Activated gamma-delta T cell (primary cell): ENCODE results near the gene CASZ1.

Experiments used
- DNase-seq: peaks from one replicate; lab custom pipeline; 2025; lab: John Stamatoyannopoulos, UW

The CASZ1 gene

GRCh38 chr1:10793129-10793651 lies 3.3 kb downstream of the CASZ1 start:
- DNase-seq: no peak

DNA sequence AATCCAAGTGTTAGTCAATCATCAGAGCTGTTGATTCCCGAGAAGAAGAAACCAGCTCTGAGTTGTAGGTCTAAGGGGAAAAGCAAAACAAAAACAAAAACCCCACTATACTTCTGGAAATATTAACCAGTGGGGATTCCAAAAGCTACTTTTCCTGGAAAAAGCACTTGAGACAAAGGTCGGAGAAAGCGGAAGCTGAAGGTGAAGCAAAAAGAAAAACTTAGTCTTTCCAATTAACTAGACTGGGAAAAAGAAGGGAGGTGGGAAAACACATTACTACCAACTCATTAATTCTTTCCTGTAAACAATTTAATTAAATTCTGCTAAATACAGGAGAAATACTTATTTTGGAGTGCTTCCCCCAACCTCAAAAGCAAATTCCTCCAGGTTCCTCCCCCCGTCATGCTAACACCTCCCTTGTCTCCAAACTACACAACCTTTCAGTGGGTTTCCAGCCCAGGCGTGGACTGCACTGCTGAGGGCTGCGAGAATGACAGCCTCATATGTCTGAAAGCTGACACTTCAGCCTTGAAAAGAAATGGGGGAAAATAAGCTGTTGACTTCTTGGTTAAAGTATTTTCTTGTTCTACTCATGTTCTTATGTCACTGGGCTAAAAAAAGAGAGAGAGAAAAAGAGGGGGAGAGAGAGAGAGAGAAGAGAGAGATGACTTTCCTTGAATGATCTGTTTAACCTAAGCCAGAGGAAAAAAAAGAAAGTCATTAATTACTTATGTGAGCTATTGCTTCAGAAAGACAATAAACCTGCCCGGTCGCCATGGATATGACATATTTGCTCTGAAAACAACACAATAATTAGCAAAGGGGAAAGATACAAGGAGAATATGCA lies 5.1 kb downstream of the CASZ1 start:
- no peak for DNase-seq

- DNase-seq: no peak
Observed at GRCh38 chr1:10789803-10790702, 6.4 kb downstream of the CASZ1 start.

GRCh38 chr1:10789047-10789791 lies 7.2 kb downstream of the CASZ1 start:
- no peak for DNase-seq

DNA sequence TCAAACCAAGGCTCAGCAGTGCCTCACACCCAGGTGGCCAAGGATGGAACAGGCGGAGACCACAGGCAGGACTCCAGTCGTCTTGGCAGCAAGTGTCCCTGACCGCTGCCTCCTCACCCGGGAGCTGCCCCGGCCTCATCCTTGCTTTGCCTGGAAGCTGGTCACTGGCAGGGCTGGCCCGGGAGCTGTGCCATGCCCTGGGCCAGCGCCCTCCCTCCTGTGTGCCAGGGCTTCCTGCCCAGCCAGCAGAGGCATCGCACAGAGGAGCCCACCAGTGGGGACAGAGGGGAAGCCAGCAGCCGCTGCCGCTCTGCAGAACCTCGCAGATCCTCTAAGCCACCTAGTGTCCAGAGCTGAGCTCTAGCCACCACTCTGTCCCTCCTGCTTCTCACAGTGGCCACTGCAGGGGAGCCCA lies 7.8 kb downstream of the CASZ1 start:
- DNase-seq: no peak

GRCh38 chr1:10787286-10787685 lies 9.2 kb downstream of the CASZ1 start:
- DNase-seq: no peak

DNA sequence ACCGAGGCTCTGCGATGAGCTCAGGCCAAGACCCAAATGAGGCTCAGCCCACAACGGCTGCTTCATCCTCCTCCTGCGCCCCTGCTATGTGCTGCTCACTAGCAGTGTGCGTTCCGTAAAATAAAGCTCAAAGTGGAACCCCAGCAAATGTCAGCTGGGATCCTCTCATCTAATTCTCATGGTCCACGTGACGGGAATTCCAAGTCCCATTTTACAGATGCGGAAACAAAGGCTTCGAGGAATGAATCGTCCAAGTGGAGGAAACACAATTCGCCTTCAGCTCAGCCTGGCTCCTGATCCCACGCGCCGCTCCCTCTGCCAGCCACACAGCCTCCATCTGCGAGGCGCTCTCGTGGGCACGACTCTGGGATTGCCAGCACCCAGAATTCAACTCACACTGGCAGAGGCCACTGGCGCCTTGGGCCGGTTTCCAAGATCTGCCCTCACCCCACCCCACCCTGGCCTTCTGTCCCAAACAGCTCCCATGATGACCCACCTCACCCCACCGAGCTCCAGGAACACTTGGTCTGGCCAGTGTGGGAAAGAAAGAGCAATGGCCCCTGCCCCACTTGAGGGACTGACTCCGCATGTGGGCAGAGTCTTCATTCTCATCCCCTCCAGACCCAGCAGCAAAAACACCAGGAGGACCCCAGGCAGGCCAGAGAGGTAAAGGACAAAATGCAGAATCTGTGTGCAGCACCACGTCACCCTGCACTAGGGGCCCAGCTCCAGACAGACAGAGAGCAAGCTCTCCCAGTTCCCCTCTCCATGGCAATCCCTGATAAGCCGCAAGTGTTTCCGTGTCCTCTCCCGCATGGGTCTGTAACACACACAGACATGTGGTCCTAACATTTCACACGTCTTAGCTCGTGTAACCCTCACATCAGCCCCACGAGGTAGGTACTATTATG lies 10.5 kb downstream of the CASZ1 start:
- DNase-seq: no peak

DNA sequence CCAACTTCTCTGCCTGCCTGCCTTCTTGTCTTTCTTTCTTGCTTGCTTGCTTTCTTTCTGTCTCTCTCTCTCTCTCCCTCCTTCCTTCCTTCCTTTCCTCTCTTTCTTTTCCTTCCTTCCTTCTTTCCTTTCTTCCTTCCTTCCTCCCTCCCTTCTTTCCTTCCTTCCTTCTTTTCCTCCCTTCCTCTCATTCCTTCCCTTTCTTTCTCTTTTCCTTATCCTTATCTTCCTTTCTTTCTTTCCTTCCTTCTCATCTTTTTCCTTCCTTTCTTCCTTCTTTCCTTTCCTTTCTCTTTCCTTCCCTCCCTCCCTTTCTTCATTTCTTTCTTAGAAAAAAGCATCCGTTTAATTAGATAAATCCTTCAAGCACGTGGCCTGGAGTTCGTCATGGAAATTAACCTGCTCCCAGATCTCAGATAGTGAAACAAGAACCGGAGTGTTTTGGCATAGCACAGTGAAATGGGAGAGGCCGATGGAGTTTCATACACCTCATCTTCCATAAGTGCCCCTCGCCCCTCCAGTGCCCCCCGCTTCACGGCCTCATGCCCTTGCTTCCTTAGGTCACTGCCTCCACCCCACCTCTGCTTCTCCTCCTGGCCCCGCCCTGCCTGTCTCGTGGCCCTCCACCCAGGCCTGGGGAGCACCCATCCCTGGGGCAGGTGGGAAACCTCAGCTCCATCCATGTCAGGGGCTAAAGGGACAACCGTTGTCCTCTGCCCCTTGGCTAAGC lies 11.3 kb downstream of the CASZ1 start:
- no peak for DNase-seq

- DNase-seq: no peak
Observed at GRCh38 chr1:10782491-10783244, 13.8 kb downstream of the CASZ1 start.

DNA sequence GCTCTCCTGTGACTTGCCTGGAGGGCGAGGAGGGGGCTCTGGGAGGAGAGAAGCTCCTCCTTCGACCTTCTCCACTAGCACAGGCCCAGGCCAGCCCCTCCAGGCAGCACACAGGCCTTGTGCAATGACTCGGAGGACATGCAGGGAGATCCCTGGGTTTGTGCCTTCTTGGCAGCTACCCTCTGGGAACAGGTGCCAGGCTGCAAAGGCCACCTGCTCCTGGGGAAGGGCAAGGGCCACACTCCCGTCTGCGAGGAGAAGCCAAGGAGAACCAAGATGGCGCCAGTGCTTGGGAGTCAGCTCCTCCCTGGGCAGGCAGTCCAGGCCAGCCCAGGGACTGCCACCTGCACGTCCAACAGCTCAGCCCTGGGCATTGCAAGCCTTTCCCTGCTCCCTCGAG lies 15.3 kb downstream of the CASZ1 start:
- no peak for DNase-seq

GRCh38 chr1:10779841-10780240 lies 16.6 kb downstream of the CASZ1 start:
- DNase-seq: no peak

DNA sequence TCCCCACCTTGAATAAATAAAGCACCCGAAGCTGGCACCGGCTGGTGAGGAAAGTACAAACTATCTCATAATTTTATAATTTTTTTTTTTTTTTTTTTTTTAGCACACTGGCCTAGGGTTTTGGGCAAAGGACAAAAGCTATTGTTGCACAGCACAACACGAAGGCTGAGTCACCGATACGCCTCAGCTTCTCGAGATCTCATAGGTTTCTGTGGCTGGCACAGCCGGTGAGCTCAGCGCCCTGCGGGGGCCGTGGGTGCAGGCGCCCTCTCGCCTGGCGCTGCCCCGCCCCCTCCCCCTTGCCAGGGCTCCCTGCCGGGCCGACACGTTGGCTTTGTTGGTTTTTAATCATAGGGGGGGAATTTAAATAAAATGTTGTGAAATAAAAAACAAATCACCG lies 17.2 kb downstream of the CASZ1 start:
- DNase-seq: no peak

DNA sequence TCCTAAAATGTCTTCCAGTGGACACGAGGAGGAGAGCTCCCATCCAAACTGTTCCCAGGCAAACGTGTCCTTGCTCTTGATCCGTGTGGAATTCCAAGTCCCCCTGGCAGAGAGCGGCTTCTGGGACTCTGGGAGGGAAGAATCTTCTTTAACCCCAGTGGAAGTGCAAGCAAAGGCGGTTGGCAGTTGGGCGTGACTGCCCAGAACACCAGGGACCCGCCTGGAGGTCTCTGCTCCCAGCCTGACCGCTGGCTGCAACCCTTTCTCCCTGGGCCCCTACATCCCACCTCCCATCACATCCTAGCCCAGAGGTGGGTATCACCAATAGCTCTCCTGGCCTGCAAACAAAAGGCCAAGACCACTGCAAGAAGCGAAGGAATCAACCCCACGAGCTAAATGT lies 17.8 kb downstream of the CASZ1 start:
- DNase-seq: no peak

- no peak for DNase-seq
Observed at GRCh38 chr1:10777749-10778574, 18.5 kb downstream of the CASZ1 start.

DNA sequence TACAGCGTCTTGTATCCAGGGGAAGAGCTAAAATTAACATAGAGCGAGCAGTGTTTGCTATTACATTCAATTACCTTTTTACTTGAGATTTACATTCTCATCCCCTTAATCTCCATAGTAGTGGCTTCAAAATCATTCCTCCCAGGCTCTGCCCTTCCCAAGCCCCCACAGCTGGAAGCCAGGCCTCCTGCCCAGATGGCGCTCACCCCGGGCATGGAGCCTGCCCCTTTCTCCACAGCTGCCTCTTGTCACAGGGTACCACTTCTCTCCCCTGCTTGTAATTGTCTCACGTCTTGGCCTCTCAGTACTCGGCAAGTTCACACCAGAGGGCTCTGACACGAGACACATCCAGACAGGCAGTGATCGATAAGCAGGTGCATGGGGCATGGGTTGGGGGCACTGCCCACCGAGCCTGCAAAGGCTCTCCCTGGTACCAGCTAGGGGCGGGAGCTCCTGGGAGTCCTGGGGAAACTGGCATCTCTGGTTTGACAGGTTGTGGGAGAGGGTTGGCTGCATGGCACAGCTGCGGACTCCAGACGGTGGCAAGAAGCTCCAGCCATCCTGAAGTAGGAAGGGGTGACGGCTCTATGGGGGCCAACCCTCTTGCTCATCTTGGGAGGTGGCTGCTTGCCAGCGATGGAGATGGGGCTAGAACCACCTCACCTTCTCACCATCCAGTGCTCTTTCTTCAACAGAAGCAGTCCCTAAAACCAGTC lies 20.1 kb downstream of the CASZ1 start:
- no peak for DNase-seq

DNA sequence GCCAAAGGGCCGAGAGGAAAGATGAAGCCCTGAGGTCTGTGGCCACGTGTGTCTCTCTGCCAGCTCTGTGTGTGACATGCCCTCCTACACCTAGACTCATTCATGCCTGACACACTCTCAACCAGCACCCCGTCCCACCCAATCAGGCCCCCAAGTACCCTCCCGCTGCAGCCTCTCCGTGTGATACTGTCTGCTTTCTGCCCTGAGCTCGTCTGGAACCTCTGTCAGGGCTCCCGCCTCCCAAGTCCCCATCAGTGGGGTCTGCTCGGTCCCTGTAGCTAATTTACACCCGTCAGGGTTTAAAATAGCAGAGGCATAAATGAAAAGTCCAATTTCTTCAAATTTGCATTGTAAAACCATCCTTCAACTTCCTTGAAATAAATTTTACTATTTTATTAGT lies 20.7 kb downstream of the CASZ1 start:
- no peak for DNase-seq

- DNase-seq: no peak
Observed at GRCh38 chr1:10774615-10775310, 21.7 kb downstream of the CASZ1 start.
